Panc1 (cell line): ENCODE measurements around the gene MEIOB.

Experiments
- CTCF ChIP-seq: fragments of 450-650 bp; IDR thresholded peaks from 2 replicates; pipeline ENCODE4 v1.5.1; 2017; ENCODE audit warnings: mild to moderate bottlenecking
- POLR2AphosphoS5 ChIP-seq: IDR thresholded peaks from 2 replicates; pipeline ENCODE4 v1.6.1; 2012; ENCODE audit warnings: mild to moderate bottlenecking, low read depth, low read length, moderate library complexity
- REST ChIP-seq, 2 experiments: IDR thresholded peaks; 2 replicates each; pipeline ENCODE4 v1.6.1; 2011 to 2012; ENCODE audit warnings: low read depth in 2 of 2, control low read depth in 1 of 2, low read length in 1 of 2, mild to moderate bottlenecking in 1 of 2, moderate library complexity in 1 of 2; ENCODE audit not compliant: insufficient read depth in 1 of 2
- TCF7L2 ChIP-seq: IDR thresholded peaks from 2 replicates; pipeline ENCODE4 v1.6.1; 2011; ENCODE audit warnings: mild to moderate bottlenecking, low read depth, low read length, inconsistent platforms

GRCh38 chr16:1870365-1871082 lies 1.4 kb downstream of the MEIOB start:
- TF ChIP-seq CTCF = no peak
- TF ChIP-seq POLR2AphosphoS5 = no peak
- TF ChIP-seq TCF7L2 = no peak
- TF ChIP-seq REST (IDR thresholded peaks at IDR 0.05; ENCODE audit: insufficient read depth in 1 of 2, low read depth in 2 of 2, low read length in 1 of 2) = no peak
